Skeletal muscle tissue (tissue), 4 donors: ENCODE results near the gene HDLBP. TPM values are rescaled to one million over a fixed set of nuclear protein-coding genes. Genes with fewer than 3 reads are reported as not detected.

Source experiments
- H3K27ac ChIP-seq: one replicate; pipeline ENCODE4 v1.7.0; 2013; ENCODE audit warnings: mild to moderate bottlenecking, low read depth, low read length, inconsistent platforms
- H3K27me3 ChIP-seq, 3 donors: one replicate each; pipeline ENCODE4 v1.7.0; 2013; ENCODE audit warnings: low read length in 3 of 3; ENCODE audit not compliant: control insufficient read depth in 3 of 3, insufficient read depth in 3 of 3
- H3K36me3 ChIP-seq, 3 donors: one replicate each; pipeline ENCODE4 v1.7.0; 2013; ENCODE audit warnings: low read length in 3 of 3; ENCODE audit not compliant: control insufficient read depth in 3 of 3, insufficient read depth in 3 of 3
- H3K4me1 ChIP-seq, 3 donors: one replicate each; pipeline ENCODE4 v1.7.0; 2013; ENCODE audit warnings: low read length in 3 of 3, mild to moderate bottlenecking in 3 of 3; ENCODE audit not compliant: control insufficient read depth in 3 of 3, insufficient read depth in 3 of 3
- H3K4me3 ChIP-seq, 3 donors: one replicate each; pipeline ENCODE4 v1.7.0; 2013; ENCODE audit warnings: low read length in 3 of 3
- H3K9ac ChIP-seq, 3 donors: one replicate each; pipeline ENCODE4 v1.7.0; 2013; ENCODE audit warnings: low read length in 3 of 3, mild to moderate bottlenecking in 3 of 3, moderate library complexity in 2 of 3, low read depth in 1 of 3
- H3K9me3 ChIP-seq, 3 donors: one replicate each; pipeline ENCODE4 v1.7.0; 2013; ENCODE audit warnings: low read length in 3 of 3; ENCODE audit not compliant: control insufficient read depth in 3 of 3
- total RNA-seq: library from RNA; depleted of rRNA; stranded (reverse); fragments of >200 nt; gene quantifications from one replicate; pipeline ENCODE4 v1.2.3, GENCODE V29; 2014
- donor health status: Osteomylitis.

HDLBP gene
- total RNA-seq, 1 donor from 2014 or later: 473 TPM

DNA sequence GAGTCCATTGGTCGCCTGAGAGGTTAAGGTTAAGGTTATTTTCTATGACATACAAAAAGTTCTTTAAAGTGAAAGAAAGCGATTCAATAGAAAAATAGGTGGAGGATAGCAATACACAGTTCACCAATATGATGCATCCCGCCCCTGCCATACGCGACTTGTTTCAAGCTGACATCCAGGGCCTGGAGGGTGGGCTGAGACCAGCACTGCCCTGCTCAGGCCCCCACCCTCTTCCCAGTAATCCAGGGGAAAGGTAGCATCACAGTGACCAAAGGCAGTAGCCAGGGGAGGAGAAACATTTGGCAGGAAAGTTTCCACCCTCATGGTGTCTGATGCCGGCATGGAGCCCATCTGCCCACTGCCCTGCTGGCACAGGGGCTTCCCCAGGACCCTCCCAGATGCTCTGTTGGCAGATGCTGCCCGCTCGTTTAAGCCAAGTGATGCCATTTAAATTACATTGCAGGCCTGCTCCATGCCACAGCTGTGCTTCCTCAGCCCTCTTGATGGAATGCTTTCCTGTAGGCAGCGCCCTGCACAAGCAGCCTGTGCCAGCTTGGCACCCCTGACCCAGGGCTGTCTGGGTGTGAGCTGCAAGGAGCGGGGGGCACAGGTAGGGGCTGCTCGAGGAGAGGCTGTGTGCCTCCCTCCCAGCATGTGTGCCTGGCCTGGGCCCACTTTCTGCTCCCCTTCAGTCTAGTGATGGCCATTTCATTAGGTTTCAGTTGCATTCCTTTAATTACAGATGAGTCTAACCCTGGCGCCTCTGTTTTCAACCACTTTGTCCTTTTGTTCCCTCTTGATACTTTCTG is 137.7 kb downstream of the HDLBP start:
- Histone ChIP-seq H3K36me3 (peaks cover 19 to 39% (median 26%) of the 10 kb centered on the region in 3 donors), H3K27ac (no peak overlapping the region), H3K4me1 (no peaks in the 10 kb centered on the region), H3K27me3 (no peaks in the 10 kb centered on the region), H3K4me3 (no peak overlapping the region), H3K9me3 (no peaks in the 10 kb centered on the region), H3K9ac (no peak overlapping the region)

Other genes with a start within 250 kb of the HDLBP start
- 32.4 TPM for gene MTERF4, start 213.4 kb downstream of the HDLBP start, total RNA-seq
- 3.7 TPM for gene PASK, start 166.2 kb downstream of the HDLBP start, total RNA-seq
- 44.4 TPM for gene PPP1R7, start 165.2 kb downstream of the HDLBP start, total RNA-seq
- gene ANO7, start 127.0 kb downstream of the HDLBP start, total RNA-seq: not detected
- 291 TPM for gene SEPTIN2, start 253 bp upstream of the HDLBP start, total RNA-seq
- gene FARP2, start 40.6 kb upstream of the HDLBP start, total RNA-seq: 21.9 TPM
- gene STK25, start 192.9 kb upstream of the HDLBP start, total RNA-seq: 178 TPM
- gene BOK, start 243.1 kb upstream of the HDLBP start, total RNA-seq: 25.1 TPM